Hepatic stellate cell (primary cell): ENCODE results near the gene PIEZO2.

Experiments used
- DNase-seq: peaks from one replicate; pipeline ENCODE4 v3.0.0; 2011; ENCODE audit warnings: low spot score

Gene PIEZO2

DNA sequence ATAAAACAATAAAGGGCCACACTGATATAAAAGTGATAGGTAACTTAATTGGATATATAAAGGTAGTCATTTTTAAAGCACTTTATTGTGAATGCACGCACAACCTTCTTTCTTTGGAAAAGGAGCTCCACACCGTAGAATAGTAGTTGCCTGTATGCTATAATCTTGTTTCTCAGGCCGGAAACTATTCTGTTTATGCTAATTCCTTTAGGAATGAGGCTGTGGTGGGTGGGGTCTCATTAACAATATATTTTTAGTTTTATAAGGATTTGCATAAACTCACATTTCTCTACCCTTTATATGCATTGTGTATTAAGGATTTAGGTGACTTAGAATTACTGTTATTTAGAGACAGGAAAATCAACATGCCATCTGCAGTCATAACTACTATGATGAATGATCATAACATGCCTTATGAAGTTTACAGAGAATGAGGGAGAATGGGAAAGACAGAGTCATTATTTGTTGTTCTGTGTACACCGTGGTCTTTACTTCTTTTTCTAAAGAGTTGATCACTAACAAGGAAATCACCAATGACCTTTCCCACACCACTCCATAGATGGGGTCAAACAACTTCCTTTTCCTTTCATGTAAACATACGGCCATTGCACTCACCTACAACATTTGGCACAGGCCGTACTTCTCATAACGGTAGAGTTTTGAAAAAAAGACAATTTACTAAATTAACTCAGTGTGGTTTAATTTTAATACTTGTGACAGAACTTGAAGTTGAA, 84.5 kb downstream of the PIEZO2 start:
- DNase-seq, result no peak

DNA sequence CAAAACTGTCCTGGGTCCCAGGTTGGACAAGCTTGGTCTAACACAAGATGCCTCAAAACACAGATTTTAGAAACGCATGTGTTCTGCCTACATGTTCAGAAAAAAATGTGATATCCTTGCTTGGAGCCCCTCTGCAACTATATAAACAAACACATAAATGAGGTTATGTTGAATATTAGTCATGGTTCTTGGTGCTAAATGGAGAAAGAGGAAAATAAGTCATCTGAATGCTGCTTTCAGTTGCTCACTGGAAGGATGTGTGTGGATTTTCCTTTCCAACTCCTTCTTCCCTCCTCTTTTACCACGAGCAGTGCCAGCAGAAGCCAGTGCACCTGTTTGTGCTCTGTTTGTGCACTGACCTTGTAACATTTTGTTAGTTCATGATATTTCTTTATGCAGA, 85.3 kb downstream of the PIEZO2 start:
- no peak for DNase-seq

DNA sequence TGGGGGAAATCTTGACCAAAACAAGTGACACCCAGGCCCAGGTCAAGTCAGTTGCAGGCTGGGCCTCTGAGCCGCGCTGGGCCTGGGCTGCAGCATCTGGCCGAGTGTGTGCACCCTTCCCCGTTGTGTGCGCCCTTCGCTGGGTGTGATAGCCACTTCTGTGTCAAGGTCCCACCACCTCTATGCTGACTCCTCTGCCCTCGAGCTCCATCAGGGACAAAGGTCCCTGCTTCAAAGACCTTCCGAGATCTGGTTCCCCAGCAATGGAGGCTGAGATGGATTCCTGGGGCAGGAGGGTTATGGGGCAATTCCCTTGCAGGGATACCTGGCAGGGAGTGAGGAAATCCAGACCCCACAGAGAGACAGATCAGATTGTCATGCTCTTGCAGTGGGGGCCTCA, 93.6 kb downstream of the PIEZO2 start:
- DNase-seq, result no peak

GRCh38 chr18:11054497-11054896, 94.9 kb downstream of the PIEZO2 start:
- no peak for DNase-seq

- DNase-seq, result no peak
Observed at GRCh38 chr18:11053293-11053692, 96.1 kb downstream of the PIEZO2 start.

GRCh38 chr18:11052800-11053199, 96.6 kb downstream of the PIEZO2 start:
- DNase-seq, result no peak

DNA sequence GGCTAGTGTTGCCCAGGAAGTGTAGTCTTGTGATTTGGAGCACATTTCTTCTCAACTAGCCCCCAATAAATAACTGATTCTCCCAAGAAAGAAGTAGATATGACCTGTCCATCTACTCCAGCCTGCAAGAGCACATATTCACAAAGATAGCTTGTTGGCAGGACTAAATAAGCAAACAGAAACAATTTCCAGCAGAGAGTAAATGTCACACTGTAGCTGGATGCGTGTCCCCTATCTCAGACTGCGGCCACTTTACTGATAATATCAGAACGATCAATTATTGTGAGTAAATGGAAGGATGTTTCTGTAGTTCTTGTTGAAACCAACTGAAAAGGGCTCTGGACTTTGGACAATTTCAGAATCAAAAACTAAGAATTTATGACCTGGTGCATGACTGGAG, 97.9 kb downstream of the PIEZO2 start:
- DNase-seq, result no peak

DNA sequence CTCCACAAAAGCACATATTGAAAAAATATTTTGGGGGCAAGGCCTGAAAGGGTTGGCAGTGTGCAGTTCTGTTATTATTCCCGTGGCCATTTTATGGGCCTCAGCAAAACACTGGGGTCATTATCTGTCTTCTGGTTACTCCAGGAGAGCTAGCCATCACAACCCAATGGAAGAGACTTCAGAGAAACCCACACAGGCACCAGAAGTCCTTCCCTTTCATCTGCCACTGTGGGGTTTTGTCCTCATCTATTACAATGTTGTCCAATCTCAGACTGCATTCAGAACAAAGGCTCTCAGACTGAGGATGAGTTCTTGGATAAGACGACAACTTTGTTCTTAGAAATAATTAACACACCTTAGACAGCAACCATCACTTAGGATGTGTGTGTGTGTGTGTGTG, 98.4 kb downstream of the PIEZO2 start:
- DNase-seq, result no peak

- no peak for DNase-seq
Observed at GRCh38 chr18:11047817-11048216, 101.6 kb downstream of the PIEZO2 start.

DNA sequence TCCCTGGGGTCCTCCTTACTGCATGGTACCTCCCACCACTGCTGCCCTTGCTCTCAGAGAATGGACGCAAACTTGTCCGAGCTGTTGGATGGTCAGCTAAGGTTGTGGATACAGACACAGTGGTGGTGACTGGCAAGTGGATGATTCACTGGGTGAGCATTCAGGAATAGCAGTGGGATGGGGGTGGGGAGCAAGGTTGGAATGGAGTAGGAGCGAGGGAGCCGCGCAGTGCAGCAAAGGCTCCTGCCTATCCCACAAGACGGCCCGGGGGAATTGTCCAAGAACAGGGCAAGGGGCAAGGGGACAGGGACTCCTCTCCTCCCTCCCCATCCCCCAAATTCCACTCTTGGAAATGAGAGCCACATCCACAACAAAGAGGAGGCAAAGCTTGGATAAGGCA, 102.2 kb downstream of the PIEZO2 start:
- peak; percentile 27 for DNase-seq

DNA sequence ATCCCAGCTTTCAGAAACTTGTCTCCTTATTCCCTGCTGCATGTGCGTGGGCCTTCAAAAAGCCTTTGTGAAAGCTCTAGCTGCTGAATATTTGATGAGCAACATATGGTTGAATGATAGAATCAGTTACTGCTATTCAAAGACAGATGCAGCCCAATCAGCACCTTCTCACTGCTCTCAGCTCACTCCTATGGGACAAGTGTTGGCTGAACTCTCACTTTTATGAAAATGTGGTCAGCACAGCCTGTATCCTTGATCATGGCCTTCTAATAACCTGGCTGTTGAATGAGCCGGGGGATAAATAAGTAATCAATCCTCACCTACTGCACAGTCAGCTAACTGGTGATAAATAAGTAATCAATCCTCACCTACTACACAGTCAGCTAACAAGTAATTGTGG, 103.2 kb downstream of the PIEZO2 start:
- DNase-seq, result no peak

DNA sequence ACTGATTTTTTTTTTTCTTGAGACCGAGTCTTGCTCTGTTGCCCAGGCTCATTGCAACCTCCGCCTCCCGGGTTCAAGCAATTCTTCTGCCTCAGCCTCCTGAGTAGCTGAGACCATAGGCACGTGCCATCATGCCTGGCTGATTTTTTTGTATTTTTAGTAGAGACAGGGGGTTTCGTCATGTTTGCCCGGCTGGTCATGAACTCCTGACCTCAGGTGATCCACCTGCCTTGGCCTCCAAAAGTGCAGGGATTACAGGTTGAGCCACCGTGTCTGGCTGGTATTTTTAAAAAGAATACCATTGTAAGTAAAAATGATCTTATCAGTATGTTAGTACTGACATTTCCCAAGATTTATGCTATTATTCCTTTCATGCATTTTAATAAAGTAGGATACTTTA, 105.7 kb downstream of the PIEZO2 start:
- DNase-seq, result no peak

DNA sequence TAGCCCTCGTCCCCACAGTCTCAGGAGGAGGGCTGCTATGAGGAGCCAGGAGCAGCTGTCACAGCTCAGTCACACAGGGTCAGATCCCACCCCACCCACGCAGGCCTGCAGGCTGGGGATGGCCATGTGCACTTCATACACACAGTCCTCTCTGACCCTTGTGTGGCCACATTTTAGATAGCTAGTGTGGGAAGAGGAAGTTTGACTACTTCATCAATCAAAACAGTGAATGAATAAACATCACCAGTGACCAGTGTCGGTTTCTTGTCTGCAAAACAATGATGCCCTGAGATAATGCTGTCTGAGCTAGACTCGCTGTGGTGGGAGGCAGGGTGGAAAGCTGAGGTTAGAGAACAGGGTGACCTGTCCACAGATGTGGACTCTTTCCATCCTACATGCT, 107.1 kb downstream of the PIEZO2 start:
- DNase-seq, result peak; percentile 4

GRCh38 chr18:11040823-11041656, 108.3 kb downstream of the PIEZO2 start:
- peak; percentile 53 for DNase-seq

DNA sequence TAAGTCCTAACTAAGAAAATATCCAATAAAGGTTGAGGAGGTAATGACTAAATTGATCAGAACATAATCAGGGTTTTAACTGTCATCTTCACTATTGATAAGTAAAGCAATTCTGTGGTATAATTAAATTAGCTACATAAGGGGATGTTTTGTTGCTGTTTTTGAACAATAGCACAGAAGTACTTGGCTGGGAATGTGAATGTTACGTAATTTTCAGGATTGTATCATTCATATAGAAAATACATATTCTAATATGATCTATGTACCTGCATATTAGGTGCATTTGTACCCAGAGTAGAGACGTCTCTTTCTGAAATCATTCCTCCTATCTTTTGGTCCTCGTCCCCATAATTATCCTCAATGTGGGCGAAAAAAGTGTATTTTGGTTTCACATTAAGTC, 109.0 kb downstream of the PIEZO2 start:
- no peak for DNase-seq

- DNase-seq, result no peak
Observed at GRCh38 chr18:11037533-11038240, 111.7 kb downstream of the PIEZO2 start.

DNA sequence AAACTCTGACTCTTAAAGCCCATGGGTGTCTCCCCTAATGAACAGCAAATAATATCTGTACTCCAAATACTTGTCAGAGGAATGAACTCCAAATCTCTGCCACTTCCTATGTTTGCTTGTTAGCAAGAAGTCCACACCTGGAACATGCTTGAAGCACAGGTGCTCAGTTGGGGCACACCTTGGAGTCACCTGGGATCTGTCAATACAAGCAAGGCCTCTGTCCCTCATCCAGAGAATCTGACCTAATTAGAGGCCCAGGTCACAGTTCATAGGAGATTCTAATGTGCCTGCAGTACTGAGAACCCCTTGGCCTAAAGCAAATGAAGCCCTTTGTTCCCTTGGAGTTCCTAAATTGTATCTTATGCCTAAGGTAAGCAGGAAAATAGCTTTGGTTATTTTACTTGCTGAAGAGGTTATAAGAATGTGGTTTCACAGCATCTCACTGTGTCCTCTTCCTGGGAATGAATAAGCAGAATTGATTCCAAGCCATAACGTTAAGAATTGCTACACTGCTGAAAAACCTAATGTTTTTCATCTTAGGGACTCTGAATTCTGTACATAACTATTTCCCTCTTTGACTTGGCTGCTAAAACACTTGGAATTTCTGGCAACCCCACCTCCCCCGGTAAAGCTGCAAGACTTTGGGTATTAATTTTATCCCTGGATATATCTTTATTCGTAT, 113.4 kb downstream of the PIEZO2 start:
- DNase-seq, result no peak

DNA sequence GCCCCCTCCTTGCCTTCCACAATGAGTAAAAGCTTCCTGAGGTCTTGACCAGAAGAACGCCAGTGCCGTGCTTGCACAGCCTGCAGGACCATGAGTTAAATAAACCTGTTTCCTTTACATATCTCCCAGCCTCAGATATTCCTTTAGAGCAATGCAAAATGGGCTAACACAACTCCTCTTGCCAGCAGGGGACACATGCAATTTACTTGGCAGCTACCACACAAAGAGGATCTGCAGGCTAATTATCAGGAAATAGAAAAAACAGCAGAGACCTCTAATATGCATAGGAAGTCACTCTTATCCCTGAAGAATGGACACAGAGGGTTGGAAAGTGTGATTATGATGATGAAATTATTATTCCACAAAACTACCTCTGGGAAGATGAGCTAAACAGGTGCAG, 114.0 kb downstream of the PIEZO2 start:
- no peak for DNase-seq

GRCh38 chr18:11034884-11035283, 114.5 kb downstream of the PIEZO2 start:
- no peak for DNase-seq

- no peak for DNase-seq
Observed at GRCh38 chr18:11033503-11033902, 115.9 kb downstream of the PIEZO2 start.

DNA sequence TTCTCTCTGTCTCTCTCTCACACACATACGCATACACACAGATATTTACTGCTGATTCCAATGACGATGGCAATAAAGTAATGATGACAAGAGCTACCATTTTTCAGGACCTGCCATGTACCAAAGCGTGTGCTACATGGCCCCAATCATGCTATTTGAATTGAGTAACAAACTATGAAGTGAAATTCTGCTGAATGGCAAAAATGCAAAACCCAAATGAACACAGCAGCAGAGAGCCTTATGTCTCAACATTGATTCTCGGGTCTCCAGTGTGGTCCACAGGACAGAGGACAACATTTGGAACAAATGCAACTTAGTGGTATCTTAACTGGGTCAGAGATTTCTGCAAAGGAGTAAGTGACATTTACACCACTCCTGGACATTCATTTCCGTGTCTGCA, 117.4 kb downstream of the PIEZO2 start:
- DNase-seq, result no peak

- DNase-seq, result no peak
Observed at GRCh38 chr18:11029021-11029420, 120.3 kb downstream of the PIEZO2 start.
